ENCODE data around the gene AUP1.

GRCh38 chr2:74507145-74507925, 22.2 kb downstream of the AUP1 start, which contains the start of gene PCGF1:
- TF ChIP-seq, protein P1, sequence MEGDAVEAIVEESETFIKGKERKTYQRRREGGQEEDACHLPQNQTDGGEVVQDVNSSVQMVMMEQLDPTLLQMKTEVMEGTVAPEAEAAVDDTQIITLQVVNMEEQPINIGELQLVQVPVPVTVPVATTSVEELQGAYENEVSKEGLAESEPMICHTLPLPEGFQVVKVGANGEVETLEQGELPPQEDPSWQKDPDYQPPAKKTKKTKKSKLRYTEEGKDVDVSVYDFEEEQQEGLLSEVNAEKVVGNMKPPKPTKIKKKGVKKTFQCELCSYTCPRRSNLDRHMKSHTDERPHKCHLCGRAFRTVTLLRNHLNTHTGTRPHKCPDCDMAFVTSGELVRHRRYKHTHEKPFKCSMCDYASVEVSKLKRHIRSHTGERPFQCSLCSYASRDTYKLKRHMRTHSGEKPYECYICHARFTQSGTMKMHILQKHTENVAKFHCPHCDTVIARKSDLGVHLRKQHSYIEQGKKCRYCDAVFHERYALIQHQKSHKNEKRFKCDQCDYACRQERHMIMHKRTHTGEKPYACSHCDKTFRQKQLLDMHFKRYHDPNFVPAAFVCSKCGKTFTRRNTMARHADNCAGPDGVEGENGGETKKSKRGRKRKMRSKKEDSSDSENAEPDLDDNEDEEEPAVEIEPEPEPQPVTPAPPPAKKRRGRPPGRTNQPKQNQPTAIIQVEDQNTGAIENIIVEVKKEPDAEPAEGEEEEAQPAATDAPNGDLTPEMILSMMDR (IDR thresholded peaks at IDR 0.05; ENCODE audit: poor library complexity, severe bottlenecking): peak; percentile 75
- peak; percentile 59 for TF ChIP-seq RAD21 (conservative IDR thresholded peaks at IDR 0.05)
- TF ChIP-seq EZH2 (IDR thresholded peaks at IDR 0.05; ENCODE audit: borderline replicate concordance, insufficient read depth, low read length, poor library complexity, severe bottlenecking): no peak
- TF ChIP-seq POLR2AphosphoS5 (IDR thresholded peaks at IDR 0.05): peak; percentile 92
- peak; percentile 91 for TF ChIP-seq TAF1 (IDR thresholded peaks at IDR 0.05; ENCODE audit: low read depth)
